Right atrium auricular region (tissue), 2 donors: ENCODE measurements around the gene TMTC3. TPM values are rescaled to one million over a fixed set of nuclear protein-coding genes. Genes with fewer than 3 reads are reported as not detected.

Experiments used
- DNase-seq: peaks from one replicate; pipeline ENCODE4 v3.0.0-alpha.2; 2019; ENCODE audit warnings: low spot score
- H3K27ac ChIP-seq, 2 donors: fragments of 200-600 bp; sonication (generic); 1 replicate in 1 of 2; 2 replicates in 1 of 2; pipeline ENCODE4 v1.5.1; 2016 to 2019
- H3K27me3 ChIP-seq, 2 donors: fragments of 200-600 bp; sonication (generic); one replicate each; pipeline versions ENCODE4 v1.5.1 to v1.6.0; 2017 to 2019
- H3K36me3 ChIP-seq: fragments of 200-600 bp; sonication (generic); one replicate; pipeline ENCODE4 v1.5.1; 2016
- H3K4me1 ChIP-seq, 2 donors: fragments of 200-600 bp; sonication (generic); one replicate each; pipeline versions ENCODE4 v1.5.1 to v1.6.0; 2017 to 2019
- H3K4me3 ChIP-seq, 2 donors: fragments of 200-600 bp; sonication (generic); 1 replicate in 1 of 2; 2 replicates in 1 of 2; pipeline ENCODE4 v1.5.1; 2017 to 2019; ENCODE audit warnings: mild to moderate bottlenecking in 1 of 2, moderate library complexity in 1 of 2
- H3K9me3 ChIP-seq, 2 donors: fragments of 200-600 bp; sonication (generic); one replicate each; pipeline ENCODE4 v1.5.1; 2019
- total RNA-seq, 2 donors: library from RNA; depleted of rRNA; stranded (reverse); fragments of >200 nt; gene quantifications; one replicate each; pipeline ENCODE4 v1.1.0, GENCODE V29; 2016
- TF ChIP-seq, protein P1 (sequence below), 2 donors: fragments of 200-600 bp; sonication (generic); IDR thresholded peaks; one replicate each; pipeline ENCODE4 v1.5.1; 2019; ENCODE audit warnings: antibody characterized with exemption in 2 of 2

The TMTC3 gene
- total RNA-seq, 2 donors from 2014 or later, result 9.9 to 11.8 TPM

DNA sequence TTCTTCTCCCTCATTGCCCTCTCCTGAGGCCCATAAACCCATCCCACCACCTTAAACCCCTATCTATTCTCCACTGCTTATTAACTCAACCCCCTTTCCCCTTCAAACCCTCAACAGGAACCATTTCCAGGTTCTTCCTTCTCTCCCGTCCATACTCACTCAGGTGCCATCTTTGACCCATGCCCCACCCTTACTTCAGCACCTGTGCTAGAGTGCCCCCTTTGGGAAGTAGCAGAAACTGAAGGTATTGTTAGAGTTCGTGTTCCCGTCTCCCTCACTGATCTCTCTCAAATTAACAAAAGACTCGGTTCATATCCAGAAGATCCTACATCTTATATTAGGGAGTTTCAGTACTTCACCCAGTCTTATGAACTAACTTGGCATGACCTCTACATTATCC, 86.6 kb downstream of the TMTC3 start:
- Histone ChIP-seq H3K27me3 (no peaks in the 10 kb centered on the region), H3K27ac (no peak overlapping the region)
- TF ChIP-seq, protein P1, sequence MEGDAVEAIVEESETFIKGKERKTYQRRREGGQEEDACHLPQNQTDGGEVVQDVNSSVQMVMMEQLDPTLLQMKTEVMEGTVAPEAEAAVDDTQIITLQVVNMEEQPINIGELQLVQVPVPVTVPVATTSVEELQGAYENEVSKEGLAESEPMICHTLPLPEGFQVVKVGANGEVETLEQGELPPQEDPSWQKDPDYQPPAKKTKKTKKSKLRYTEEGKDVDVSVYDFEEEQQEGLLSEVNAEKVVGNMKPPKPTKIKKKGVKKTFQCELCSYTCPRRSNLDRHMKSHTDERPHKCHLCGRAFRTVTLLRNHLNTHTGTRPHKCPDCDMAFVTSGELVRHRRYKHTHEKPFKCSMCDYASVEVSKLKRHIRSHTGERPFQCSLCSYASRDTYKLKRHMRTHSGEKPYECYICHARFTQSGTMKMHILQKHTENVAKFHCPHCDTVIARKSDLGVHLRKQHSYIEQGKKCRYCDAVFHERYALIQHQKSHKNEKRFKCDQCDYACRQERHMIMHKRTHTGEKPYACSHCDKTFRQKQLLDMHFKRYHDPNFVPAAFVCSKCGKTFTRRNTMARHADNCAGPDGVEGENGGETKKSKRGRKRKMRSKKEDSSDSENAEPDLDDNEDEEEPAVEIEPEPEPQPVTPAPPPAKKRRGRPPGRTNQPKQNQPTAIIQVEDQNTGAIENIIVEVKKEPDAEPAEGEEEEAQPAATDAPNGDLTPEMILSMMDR (IDR thresholded peaks at IDR 0.05), result no peak

DNA sequence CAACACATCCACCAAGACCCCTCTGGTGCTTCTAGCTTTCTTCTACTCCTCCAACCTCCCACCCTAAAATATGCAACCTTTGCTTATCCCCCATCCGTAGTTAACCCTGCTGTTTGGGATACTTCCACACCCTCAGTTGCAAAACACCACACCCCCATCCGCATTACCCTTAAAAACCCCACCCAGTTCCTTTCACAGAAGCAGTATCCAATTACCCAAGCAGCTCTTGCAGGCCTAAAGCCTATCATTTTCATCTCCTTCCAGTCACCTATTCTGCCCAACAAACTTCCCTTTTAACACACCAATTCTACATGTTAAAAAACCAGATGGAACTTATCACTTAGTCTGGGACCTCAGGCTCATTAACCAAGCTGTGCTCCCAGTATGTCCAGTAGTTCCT, 88.2 kb downstream of the TMTC3 start:
- no peak for DNase-seq
- Histone ChIP-seq H3K36me3 (no peaks in the 10 kb centered on the region), H3K4me1 (no peaks in the 10 kb centered on the region), H3K9me3 (no peaks in the 10 kb centered on the region), H3K27me3 (no peaks in the 10 kb centered on the region), H3K4me3 (no peak overlapping the region), H3K27ac (no peak overlapping the region)
- TF ChIP-seq, protein P1 (IDR thresholded peaks at IDR 0.05), result no peak

More for the DNA sequence above, 86.6 kb downstream of the TMTC3 start:
- DNase-seq, result no peak
- Histone ChIP-seq H3K36me3 (no peaks in the 10 kb centered on the region), H3K9me3 (peaks cover 0 to 2% of the 10 kb centered on the region in 2 donors), H3K4me3 (no peak overlapping the region), H3K4me1 (no peaks in the 10 kb centered on the region)

DNA sequence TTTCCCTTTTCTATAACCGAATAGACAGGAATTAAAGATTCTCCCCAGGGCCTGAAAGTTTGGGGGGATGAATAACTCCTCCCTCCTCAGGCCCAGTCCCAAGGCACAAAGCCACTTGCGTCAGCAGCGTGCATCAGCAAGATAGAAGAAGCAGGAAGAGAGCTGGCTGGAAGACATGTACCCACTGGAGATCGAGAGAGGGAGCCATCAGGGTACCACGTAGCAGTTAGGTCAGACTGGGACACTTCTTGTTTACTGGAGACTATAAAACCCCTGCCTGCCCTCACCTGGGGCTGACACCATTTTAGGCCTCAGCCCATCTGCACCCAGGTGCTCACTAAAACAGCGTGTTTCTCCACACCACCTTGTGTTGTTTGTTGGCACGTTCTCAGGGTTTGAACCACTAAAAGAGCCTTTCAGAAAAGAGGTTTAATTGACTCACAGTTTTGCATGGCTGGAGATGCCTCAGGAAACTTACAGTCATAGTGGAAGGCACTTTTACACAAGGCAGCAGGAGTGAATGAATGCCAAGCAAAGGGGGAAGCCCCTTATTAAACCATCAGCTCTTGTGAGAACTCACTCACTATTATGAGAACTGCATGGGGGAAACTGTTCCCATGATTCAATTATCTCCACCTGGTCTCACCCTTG, 93.2 kb downstream of the TMTC3 start:
- TF ChIP-seq, protein P1 (IDR thresholded peaks at IDR 0.05), result no peak
- Histone ChIP-seq H3K4me3 (no peak overlapping the region), H3K36me3 (no peaks in the 10 kb centered on the region), H3K4me1 (no peaks in the 10 kb centered on the region), H3K27me3 (no peaks in the 10 kb centered on the region), H3K9me3 (no peaks in the 10 kb centered on the region), H3K27ac (no peak overlapping the region)
- DNase-seq, result no peak

- DNase-seq, result no peak
- TF ChIP-seq, protein P1 (IDR thresholded peaks at IDR 0.05), result no peak
- Histone ChIP-seq H3K36me3 (no peaks in the 10 kb centered on the region), H3K27ac (no peak overlapping the region), H3K9me3 (no peaks in the 10 kb centered on the region), H3K27me3 (no peaks in the 10 kb centered on the region), H3K4me3 (no peak overlapping the region), H3K4me1 (no peaks in the 10 kb centered on the region)
Observed at GRCh38 chr12:88237954-88238353, 95.8 kb downstream of the TMTC3 start.

- H3K36me3 ChIP-seq, result no peaks in the 10 kb centered on the region
- TF ChIP-seq, protein P1 (IDR thresholded peaks at IDR 0.05), result no peak
- no peak for DNase-seq
- H3K27me3 ChIP-seq, result no peaks in the 10 kb centered on the region
- H3K4me3 ChIP-seq, result no peak overlapping the region
- H3K4me1 ChIP-seq, result no peaks in the 10 kb centered on the region
- no peaks in the 10 kb centered on the region for H3K9me3 ChIP-seq
- H3K27ac ChIP-seq, result no peak overlapping the region
Observed at GRCh38 chr12:88238406-88238805, 96.3 kb downstream of the TMTC3 start.
